GM12878 (cell line): ENCODE results near the gene FAM186B. TPM values are rescaled to one million over a fixed set of nuclear protein-coding genes. Genes with fewer than 3 reads are reported as not detected.

Experiments used
- ATAC-seq: fragments of 200-7000 bp; cut with Tn5 transposase; 3 replicates; pipeline ENCODE4 v1.9.1; 2020; ENCODE audit warnings: mild to moderate bottlenecking, moderate library complexity
- BruUV-seq: library from RNA; stranded (reverse); fragments of 400-500 nt; replicated peaks from 2 replicates; lab custom pipeline; 2021; lab: Mats Ljungman, UMichigan
- CTCF ChIA-PET: fragments of 300-600 bp; sonication (Branson Sonifier 250); formaldehyde crosslinking; extraction: SDS; loops from one replicate; lab custom pipeline; 2021; ENCODE audit warnings: inconsistent platforms; lab: Yijun Ruan, JAX
- POLR2A ChIA-PET: fragments of 350-600 bp; formaldehyde crosslinking; extraction: SDS; loops from one replicate; lab custom pipeline; 2021; ENCODE audit warnings: inconsistent platforms; lab: Charles Lee
- RAD21 ChIA-PET: fragments of 300-600 bp; sonication (Branson Sonifier 250); formaldehyde crosslinking; loops from one replicate; lab custom pipeline; 2023; ENCODE audit warnings: antibody characterized with exemption; ENCODE audit not compliant: unreplicated experiment; lab: Charles Lee
- SMC1A ChIA-PET: fragments of 300-600 bp; sonication (Branson Sonifier 250); formaldehyde crosslinking; loops from one replicate; lab custom pipeline; 2023; ENCODE audit not compliant: unreplicated experiment, uncharacterized antibody; lab: Charles Lee
- DNase-seq: peaks from one replicate; pipeline ENCODE4 v3.0.0-alpha.2; 2011; ENCODE audit warnings: low read depth, low spot score
- FAIRE-seq: peaks from 3 replicates; lab custom pipeline; 2011; peaks lifted over from hg19 to GRCh38; lab: Jason Lieb, UNC
- H2AFZ ChIP-seq: 2 replicates; pipeline ENCODE4 v1.6.0; 2011; ENCODE audit warnings: low read depth, low read length, control low read depth; ENCODE audit not compliant: control insufficient read depth
- H3K27ac ChIP-seq: 2 replicates; pipeline ENCODE4 v1.5.1; 2011; ENCODE audit warnings: control low read depth; ENCODE audit not compliant: control insufficient read depth, insufficient read depth
- H3K27me3 ChIP-seq, 2 experiments: replicated peaks in 1 of 2; 2 replicates each; pipeline versions ENCODE4 v1.6.0 to v1.6.1; 2011; ENCODE audit warnings: low read length in 1 of 2; ENCODE audit not compliant: control insufficient read depth in 2 of 2, insufficient read depth in 2 of 2
- H3K36me3 ChIP-seq, 2 experiments: 2 replicates each; pipeline ENCODE4 v1.5.1; 2011; ENCODE audit warnings: low read length in 1 of 2; ENCODE audit not compliant: control insufficient read depth in 2 of 2, insufficient read depth in 2 of 2
- H3K4me1 ChIP-seq: 2 replicates; pipeline ENCODE4 v1.6.1; 2011; ENCODE audit warnings: mild to moderate bottlenecking, low read length, moderate library complexity, mixed read lengths; ENCODE audit not compliant: control insufficient read depth, insufficient read depth
- H3K4me2 ChIP-seq: 2 replicates; pipeline ENCODE4 v1.6.0; 2011; ENCODE audit warnings: control low read depth; ENCODE audit not compliant: control insufficient read depth, insufficient read depth
- H3K4me3 ChIP-seq: fragments of 200-600 bp; sonication (generic); 2 replicates; pipeline ENCODE4 v1.5.1; 2016
- H3K79me2 ChIP-seq: 2 replicates; pipeline ENCODE4 v1.6.0; 2011; ENCODE audit warnings: low read length; ENCODE audit not compliant: control insufficient read depth, insufficient read depth
- H3K9ac ChIP-seq: 2 replicates; pipeline ENCODE4 v1.8.0; 2011; ENCODE audit warnings: low read length, control low read depth, mixed read lengths; ENCODE audit not compliant: control insufficient read depth, insufficient read depth
- H3K9me3 ChIP-seq: replicated peaks from 3 replicates; pipeline ENCODE4 v1.5.1; 2011; ENCODE audit warnings: mild to moderate bottlenecking, low read length; ENCODE audit not compliant: control insufficient read depth, insufficient read depth
- H4K20me1 ChIP-seq: 2 replicates; pipeline ENCODE4 v1.6.0; 2011; ENCODE audit not compliant: control insufficient read depth, insufficient read depth
- BCL3 ChIP-seq: IDR thresholded peaks from 2 replicates; pipeline ENCODE4 v1.6.1; 2011; ENCODE audit warnings: borderline replicate concordance, low read depth, mild to moderate bottlenecking, moderate library complexity, low read length; ENCODE audit not compliant: insufficient read depth, poor library complexity, severe bottlenecking
- CBX5 ChIP-seq: sonication (generic); IDR thresholded peaks from 2 replicates; pipeline ENCODE4 v1.6.1; 2016; ENCODE audit warnings: low read depth, moderate library complexity, mild to moderate bottlenecking, inconsistent platforms
- CEBPB ChIP-seq, 2 experiments: fragments of 150-350 bp in 1 of 2; IDR thresholded peaks; 2 replicates each; pipeline ENCODE4 v1.6.1; 2012 to 2014; ENCODE audit warnings: low read depth in 2 of 2, low read length in 2 of 2, borderline replicate concordance in 1 of 2, inconsistent platforms in 1 of 2
- EED ChIP-seq: sonication (generic); IDR thresholded peaks from 2 replicates; pipeline ENCODE4 v1.6.1; 2016; ENCODE audit warnings: antibody characterized with exemption, low read depth
- ESRRA ChIP-seq: IDR thresholded peaks from 2 replicates; pipeline ENCODE4 v1.6.1; 2012; ENCODE audit warnings: mild to moderate bottlenecking, low read length, improper control_type of control experiment
- FOXM1 ChIP-seq: IDR thresholded peaks from 2 replicates; pipeline ENCODE4 v1.6.1; 2012; ENCODE audit warnings: low read depth, mild to moderate bottlenecking, inconsistent platforms, low read length, moderate library complexity
- MEF2B ChIP-seq: fragments of 450-650 bp; IDR thresholded peaks from 2 replicates; pipeline ENCODE4 v1.6.1; 2018; ENCODE audit warnings: mild to moderate bottlenecking, moderate library complexity; ENCODE audit not compliant: partially characterized antibody, poor library complexity, severe bottlenecking
- NFYA ChIP-seq: IDR thresholded peaks from 2 replicates; pipeline ENCODE4 v1.6.1; 2011; ENCODE audit warnings: low read depth, mild to moderate bottlenecking, low read length, improper control_type of control experiment, borderline replicate concordance
- PAX5 ChIP-seq: IDR thresholded peaks from 2 replicates; pipeline ENCODE4 v1.6.1; 2011; ENCODE audit warnings: low read depth, low read length, borderline replicate concordance
- POLR2AphosphoS5 ChIP-seq: IDR thresholded peaks from 2 replicates; pipeline ENCODE4 v1.6.1; 2011; ENCODE audit warnings: mild to moderate bottlenecking, low read length, inconsistent platforms
- SUPT20H ChIP-seq: IDR thresholded peaks from 2 replicates; pipeline ENCODE4 v1.6.1; 2011; ENCODE audit warnings: low read depth, mild to moderate bottlenecking, low read length, moderate library complexity, borderline replicate concordance; ENCODE audit not compliant: control insufficient read depth
- USF2 ChIP-seq: IDR thresholded peaks from 2 replicates; pipeline ENCODE4 v1.6.1; 2011; ENCODE audit warnings: low read depth, low read length, improper control_type of control experiment, borderline replicate concordance
- YY1 ChIP-seq: IDR thresholded peaks from 2 replicates; pipeline ENCODE4 v1.6.1; 2011; ENCODE audit warnings: low read depth, mild to moderate bottlenecking, low read length
- ZZZ3 ChIP-seq: IDR thresholded peaks from 2 replicates; pipeline ENCODE4 v1.6.1; 2011; ENCODE audit warnings: low read depth; ENCODE audit not compliant: control insufficient read depth, insufficient read length
- WGBS: methylation state at CpG from one replicate; pipeline ENCODE4 v1.1.6; 2016; ENCODE audit warnings: low lambda C conversion rate; ENCODE audit not compliant: insufficient replicate concordance, insufficient coverage; ENCODE audit errors: missing lambda C conversion rate; 5-methylcytosine and 5-hydroxymethylcytosine counted together
- in situ Hi-C: fragments of 300-500 bp; cut with MboI; formaldehyde crosslinking; loops from 9 replicates; pipeline ENCODE4 v1.14.3; 2018; ENCODE audit warnings: mixed read lengths
- intact Hi-C: fragments of 100-400 bp; cut with micrococcal nuclease; formaldehyde crosslinking; loops from one replicate; pipeline ENCODE4 v1.14.2; 2022; ENCODE audit not compliant: unreplicated experiment
- polyA plus RNA-seq, 11 experiments: library from polyadenylated mRNA; depleted of rRNA in 4 of 11; unstranded in 6 of 11; stranded (reverse) in 5 of 11; fragments of >200 nt; fragmentation: Nextera tagmentation in 4 of 11; fragmentation: Illumina TruSeq in 1 of 11; extraction: Ambion mirVana in 4 of 11; extraction: Trizol in 1 of 11; gene quantifications; 1 replicate in 1 of 11; 2 replicates in 10 of 11; pipeline versions ENCODE4 v1.2.1 to v1.2.3, GENCODE V29; 2011 to 2016; ENCODE audit warnings: inconsistent platforms in 2 of 11, missing spikeins in 2 of 11, low read depth in 1 of 11
- total RNA-seq, 4 experiments: library from RNA; depleted of rRNA in 3 of 4; stranded (reverse); fragments of >200 nt in 3 of 4; fragmentation: Illumina TruSeq in 1 of 4; extraction: Trizol in 1 of 4; gene quantifications; 2 replicates each; pipeline versions ENCODE4 v1.2.1 to v1.2.3, GENCODE V29; 2013 to 2021
- TF ChIP-seq, protein P1 (sequence below): fragments of 450-650 bp; IDR thresholded peaks from 2 replicates; pipeline ENCODE4 v1.6.1; 2018; ENCODE audit warnings: borderline replicate concordance, mild to moderate bottlenecking; ENCODE audit not compliant: partially characterized antibody
- TF ChIP-seq, protein P2 (sequence below): fragments of 450-650 bp; IDR thresholded peaks from 2 replicates; pipeline ENCODE4 v1.6.1; 2014; ENCODE audit warnings: mild to moderate bottlenecking

The FAM186B gene
- total and polyA plus RNA-seq, 10 of the 15 experiments (the other 5 are each of a cell fraction or from before 2014, with no cell fraction given): 0.13 to 0.79 (median 0.51) TPM

- no peak for TF ChIP-seq USF2
Observed at GRCh38 chr12:49552014-49552413, 53.4 kb downstream of the FAM186B start (continued).

GRCh38 chr12:49550693-49551252 lies 54.7 kb downstream of the FAM186B start:
- H3K36me3 ChIP-seq: no peaks in the 10 kb centered on the region; a peak in 1 of 4 replicates
- CTCF ChIA-PET: interaction anchor here (0.9 to 6.5 kb wide), 4 partner anchors 21 to 193 kb away, joined by 3 to 67 read pairs (median 6); no protein-coding TSS in a partner anchor
- no peaks in the 10 kb centered on the region for H3K4me1 ChIP-seq
- H3K27me3 ChIP-seq: peaks cover 0 to 9% of the 10 kb centered on the region in 2 experiments; a peak in 3 of 4 replicates
- no peak for DNase-seq
- no peaks in the 10 kb centered on the region for H3K9me3 ChIP-seq
- no peak overlapping the region for H3K9ac ChIP-seq
- H3K4me2 ChIP-seq: no peak overlapping the region
- H3K4me3 ChIP-seq: no peak overlapping the region
- POLR2A ChIA-PET: interaction anchor here (0.7 to 1.2 kb wide), 2 partner anchors 86 to 226 kb away, joined by 3 to 5 read pairs; no protein-coding TSS in a partner anchor
- ATAC-seq: no peak
- no peaks in the 10 kb centered on the region for H3K79me2 ChIP-seq
- in situ Hi-C loops: no loop called here
- TF ChIP-seq, protein P1, sequence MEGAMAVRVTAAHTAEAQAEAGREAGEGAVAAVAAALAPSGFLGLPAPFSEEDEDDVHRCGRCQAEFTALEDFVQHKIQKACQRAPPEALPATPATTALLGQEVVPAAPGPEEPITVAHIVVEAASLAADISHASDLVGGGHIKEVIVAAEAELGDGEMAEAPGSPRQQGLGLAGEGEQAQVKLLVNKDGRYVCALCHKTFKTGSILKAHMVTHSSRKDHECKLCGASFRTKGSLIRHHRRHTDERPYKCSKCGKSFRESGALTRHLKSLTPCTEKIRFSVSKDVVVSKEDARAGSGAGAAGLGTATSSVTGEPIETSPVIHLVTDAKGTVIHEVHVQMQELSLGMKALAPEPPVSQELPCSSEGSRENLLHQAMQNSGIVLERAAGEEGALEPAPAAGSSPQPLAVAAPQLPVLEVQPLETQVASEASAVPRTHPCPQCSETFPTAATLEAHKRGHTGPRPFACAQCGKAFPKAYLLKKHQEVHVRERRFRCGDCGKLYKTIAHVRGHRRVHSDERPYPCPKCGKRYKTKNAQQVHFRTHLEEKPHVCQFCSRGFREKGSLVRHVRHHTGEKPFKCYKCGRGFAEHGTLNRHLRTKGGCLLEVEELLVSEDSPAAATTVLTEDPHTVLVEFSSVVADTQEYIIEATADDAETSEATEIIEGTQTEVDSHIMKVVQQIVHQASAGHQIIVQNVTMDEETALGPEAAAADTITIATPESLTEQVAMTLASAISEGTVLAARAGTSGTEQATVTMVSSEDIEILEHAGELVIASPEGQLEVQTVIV: no peak
- TF ChIP-seq MEF2B (no peak), EED (no peak), SUPT20H (no peak), PAX5 (no peak), CEBPB (IDR thresholded peaks at IDR 0.05; ENCODE audit: borderline replicate concordance in 1 of 2, low read depth in 2 of 2, low read length in 2 of 2) (no peak), ESRRA (no peak), NFYA (no peak), BCL3 (no peak), YY1 (no peak), ZZZ3 (no peak), POLR2AphosphoS5 (no peak), CBX5 (no peak), FOXM1 (no peak)
- TF ChIP-seq, protein P2, sequence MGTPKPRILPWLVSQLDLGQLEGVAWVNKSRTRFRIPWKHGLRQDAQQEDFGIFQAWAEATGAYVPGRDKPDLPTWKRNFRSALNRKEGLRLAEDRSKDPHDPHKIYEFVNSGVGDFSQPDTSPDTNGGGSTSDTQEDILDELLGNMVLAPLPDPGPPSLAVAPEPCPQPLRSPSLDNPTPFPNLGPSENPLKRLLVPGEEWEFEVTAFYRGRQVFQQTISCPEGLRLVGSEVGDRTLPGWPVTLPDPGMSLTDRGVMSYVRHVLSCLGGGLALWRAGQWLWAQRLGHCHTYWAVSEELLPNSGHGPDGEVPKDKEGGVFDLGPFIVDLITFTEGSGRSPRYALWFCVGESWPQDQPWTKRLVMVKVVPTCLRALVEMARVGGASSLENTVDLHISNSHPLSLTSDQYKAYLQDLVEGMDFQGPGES: no peak
- RAD21 ChIA-PET: interaction anchor here (1.0 to 1.3 kb wide), 3 partner anchors 32 to 192 kb away, joined by 3 to 8 read pairs (median 3); no protein-coding TSS in a partner anchor
- no peak overlapping the region for H2AFZ ChIP-seq
- FAIRE-seq: no peak
- no TSS peak for BruUV-seq
- H3K27ac ChIP-seq: no peak overlapping the region
- H4K20me1 ChIP-seq: no peaks in the 10 kb centered on the region
- WGBS: 62% methylated on average over 6 of the region's 6 CpGs
- SMC1A ChIA-PET: interaction anchor here (1.0 kb wide), 1 partner anchor 193 kb away, joined by 4 read pairs; no protein-coding TSS in a partner anchor
- intact Hi-C loops: no loop called here
